ENCODE measurements around the gene ZDHHC22. TPM values are rescaled to one million over a fixed set of nuclear protein-coding genes. Genes with fewer than 3 reads are reported as not detected.

Gene ZDHHC22
- total RNA-seq, 4 donors from 2014 or later = 0.12 to 0.40 TPM; not detected in 2

- Histone ChIP-seq H3K36me3 (peaks cover 0 to 87% of the 10 kb centered on the region in 2 donors), H3K27ac (peak overlapping the region; percentile 57 to 73 (median 65)), H3K9me3 (no peaks in the 10 kb centered on the region), H3K27me3 (no peaks in the 10 kb centered on the region), H3K4me3 (no peak overlapping the region), H3K4me1 (peaks cover 3 to 60% (median 11%) of the 10 kb centered on the region in 3 donors)
- ATAC-seq = peak; percentile 42
- TF ChIP-seq POLR2AphosphoS5 (IDR thresholded peaks at IDR 0.05) (peak; percentile 33), EP300 (IDR thresholded peaks at IDR 0.05) (no peak), POLR2A (IDR thresholded peaks at IDR 0.05) (no peak)
- 19 to 24% methylated on average over 4 to 5 of the region's 5 CpGs for WGBS, 2 donors (ENCODE audit: low coverage in 1 of 2)
These were observed 30.6 kb downstream of the ZDHHC22 start for GRCh38 chr14:77111021-77111420.

- Histone ChIP-seq H3K4me1 (peaks cover 7 to 68% (median 11%) of the 10 kb centered on the region in 3 donors), H3K9me3 (no peaks in the 10 kb centered on the region), H3K36me3 (peaks cover 0 to 84% of the 10 kb centered on the region in 2 donors), H3K27me3 (no peaks in the 10 kb centered on the region), H3K4me3 (no peak overlapping the region), H3K27ac (peak overlapping the region in 3 of 4 donors; percentile 58 to 73 (median 72))
- ATAC-seq = no peak
- no peak for TF ChIP-seq EP300 (IDR thresholded peaks at IDR 0.05)
- TF ChIP-seq POLR2A (IDR thresholded peaks at IDR 0.05) = no peak
- no peak for TF ChIP-seq CTCF (IDR thresholded peaks at IDR 0.05)
- TF ChIP-seq POLR2AphosphoS5 (IDR thresholded peaks at IDR 0.05) = no peak
- 71 to 73% methylated on average over 1 of the region's 1 CpG for WGBS, 2 donors (ENCODE audit: low coverage in 1 of 2)
These were observed 31.3 kb downstream of the ZDHHC22 start for GRCh38 chr14:77110286-77110685.

- no peaks in the 10 kb centered on the region for H3K27me3 ChIP-seq
- WGBS, 2 donors (ENCODE audit: low coverage in 1 of 2) = 32 to 58% methylated on average over 3 to 6 of the region's 6 CpGs
- ATAC-seq = no peak
- peaks cover 0 to 78% of the 10 kb centered on the region in 2 donors for H3K36me3 ChIP-seq
- no peak for TF ChIP-seq EP300 (IDR thresholded peaks at IDR 0.05)
- no peak for TF ChIP-seq POLR2AphosphoS5 (IDR thresholded peaks at IDR 0.05)
- TF ChIP-seq CTCF (IDR thresholded peaks at IDR 0.05) = no peak
- H3K9me3 ChIP-seq = no peaks in the 10 kb centered on the region
- no peak overlapping the region for H3K4me3 ChIP-seq
- peaks cover 13 to 74% (median 16%) of the 10 kb centered on the region in 3 donors for H3K4me1 ChIP-seq
- H3K27ac ChIP-seq = peak overlapping the region in 2 of 4 donors; percentile 72 to 73
These were observed 31.9 kb downstream of the ZDHHC22 start for GRCh38 chr14:77109656-77110055.

- TF ChIP-seq CTCF (IDR thresholded peaks at IDR 0.05) (no peak), POLR2AphosphoS5 (IDR thresholded peaks at IDR 0.05) (no peak), POLR2A (IDR thresholded peaks at IDR 0.05) (no peak), EP300 (IDR thresholded peaks at IDR 0.05) (no peak)
- WGBS, 2 donors (ENCODE audit: low coverage in 1 of 2) = 88 to 89% methylated on average over 2 of the region's 2 CpGs
- H3K36me3 ChIP-seq = peaks cover 0 to 69% of the 10 kb centered on the region in 2 donors
- no peaks in the 10 kb centered on the region for H3K27me3 ChIP-seq
- no peaks in the 10 kb centered on the region for H3K9me3 ChIP-seq
- no peak overlapping the region for H3K27ac ChIP-seq
- no peak overlapping the region for H3K4me3 ChIP-seq
- no peak for ATAC-seq
- peaks cover 19 to 83% (median 22%) of the 10 kb centered on the region in 3 donors for H3K4me1 ChIP-seq
These were observed 32.8 kb downstream of the ZDHHC22 start for GRCh38 chr14:77108753-77109152.

GRCh38 chr14:77107228-77107627 is 34.4 kb downstream of the ZDHHC22 start:
- H3K4me1 ChIP-seq = peaks cover 19 to 98% (median 28%) of the 10 kb centered on the region in 3 donors
- 64 to 83% methylated on average over 2 of the region's 2 CpGs for WGBS, 2 donors (ENCODE audit: low coverage in 1 of 2)
- H3K9me3 ChIP-seq = no peaks in the 10 kb centered on the region

More at GRCh38 chr14:77107228-77107627, 34.4 kb downstream of the ZDHHC22 start:
- ATAC-seq = no peak
- H3K4me3 ChIP-seq = no peak overlapping the region
- H3K27ac ChIP-seq = peak overlapping the region in 3 of 4 donors; percentile 60 to 97 (median 71)
- H3K36me3 ChIP-seq = peaks cover 0 to 53% of the 10 kb centered on the region in 2 donors
- no peaks in the 10 kb centered on the region for H3K27me3 ChIP-seq
- TF ChIP-seq CTCF (IDR thresholded peaks at IDR 0.05) (no peak), EP300 (IDR thresholded peaks at IDR 0.05) (no peak), POLR2AphosphoS5 (IDR thresholded peaks at IDR 0.05) (no peak)
